GM21723 (cell line): ENCODE data around the gene ANKRD49.
A peak's percentile ranks its signal among the peaks of the same experiment; 100 is the strongest.

Source experiments
- ATAC-seq: cut with Tn5 transposase; IDR thresholded peaks from one replicate; pipeline ENCODE4 v1.9.1; 2021; ENCODE audit warnings: mild to moderate bottlenecking, moderate library complexity; ENCODE audit not compliant: unreplicated experiment

ANKRD49 gene

GRCh38 chr11:94543695-94544645 lies 50.2 kb downstream of the ANKRD49 start, which contains the start of gene FUT4:
TSS of gene FUT4 (plus strand) at chr11:94543921. CDS start at chr11:94544134, 213 bp downstream.
- peak; percentile 90 for ATAC-seq

DNA sequence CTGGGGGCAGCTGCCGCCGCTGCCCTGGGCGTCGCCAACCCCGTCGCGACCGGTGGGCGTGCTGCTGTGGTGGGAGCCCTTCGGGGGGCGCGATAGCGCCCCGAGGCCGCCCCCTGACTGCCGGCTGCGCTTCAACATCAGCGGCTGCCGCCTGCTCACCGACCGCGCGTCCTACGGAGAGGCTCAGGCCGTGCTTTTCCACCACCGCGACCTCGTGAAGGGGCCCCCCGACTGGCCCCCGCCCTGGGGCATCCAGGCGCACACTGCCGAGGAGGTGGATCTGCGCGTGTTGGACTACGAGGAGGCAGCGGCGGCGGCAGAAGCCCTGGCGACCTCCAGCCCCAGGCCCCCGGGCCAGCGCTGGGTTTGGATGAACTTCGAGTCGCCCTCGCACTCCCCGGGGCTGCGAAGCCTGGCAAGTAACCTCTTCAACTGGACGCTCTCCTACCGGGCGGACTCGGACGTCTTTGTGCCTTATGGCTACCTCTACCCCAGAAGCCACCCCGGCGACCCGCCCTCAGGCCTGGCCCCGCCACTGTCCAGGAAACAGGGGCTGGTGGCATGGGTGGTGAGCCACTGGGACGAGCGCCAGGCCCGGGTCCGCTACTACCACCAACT lies 51.0 kb downstream of the ANKRD49 start:
- ATAC-seq: peak; percentile 1

- no peak for ATAC-seq
These were observed 51.7 kb downstream of the ANKRD49 start for GRCh38 chr11:94545264-94546161.

- ATAC-seq: no peak
These were observed 52.3 kb downstream of the ANKRD49 start for GRCh38 chr11:94546162-94546470.

DNA sequence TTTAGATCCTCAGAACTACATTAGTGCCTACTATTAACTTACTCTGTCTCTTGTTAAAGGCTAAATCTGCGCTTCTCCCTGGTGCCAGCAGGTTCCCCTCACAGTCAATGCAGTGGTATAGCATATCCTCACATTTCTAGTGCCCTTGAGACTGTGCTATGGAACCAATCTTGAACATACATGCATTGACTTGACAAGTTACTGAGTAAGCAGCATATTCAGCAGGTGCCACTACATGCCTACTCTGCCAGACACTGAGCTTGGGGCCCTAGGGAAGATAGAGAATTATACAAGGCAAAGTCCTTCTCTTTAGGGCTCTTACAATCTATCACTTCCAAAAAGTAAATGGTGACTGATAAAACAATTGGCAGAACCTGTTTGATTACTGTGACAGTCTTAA lies 53.1 kb downstream of the ANKRD49 start:
- ATAC-seq: no peak

DNA sequence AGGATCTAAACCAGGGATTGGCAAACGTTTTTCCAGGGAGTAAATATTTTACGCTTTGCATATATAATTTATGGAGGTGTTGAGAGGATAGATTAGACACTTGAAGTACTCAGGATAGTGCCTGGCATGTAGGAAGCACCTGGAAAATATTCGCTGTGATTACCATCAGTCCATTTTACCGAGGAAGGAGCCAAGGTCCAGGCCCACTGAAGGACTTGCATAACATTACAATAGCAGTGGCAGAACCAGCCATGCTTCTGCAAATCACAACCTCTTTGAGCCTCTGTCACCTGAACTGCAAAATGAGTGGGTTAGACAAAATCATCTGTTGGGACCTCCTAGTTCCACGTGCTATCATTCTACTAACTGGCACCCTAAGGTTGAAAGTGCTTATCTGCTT lies 55.4 kb downstream of the ANKRD49 start:
- ATAC-seq: no peak
